ENCODE results near the gene DDX27.
A peak's percentile ranks its signal among the peaks of the same experiment; 100 is the strongest.

Gene DDX27

GRCh38 chr20:49276961-49277785 lies 58.0 kb downstream of the DDX27 start:
- TF ChIP-seq, protein P1, sequence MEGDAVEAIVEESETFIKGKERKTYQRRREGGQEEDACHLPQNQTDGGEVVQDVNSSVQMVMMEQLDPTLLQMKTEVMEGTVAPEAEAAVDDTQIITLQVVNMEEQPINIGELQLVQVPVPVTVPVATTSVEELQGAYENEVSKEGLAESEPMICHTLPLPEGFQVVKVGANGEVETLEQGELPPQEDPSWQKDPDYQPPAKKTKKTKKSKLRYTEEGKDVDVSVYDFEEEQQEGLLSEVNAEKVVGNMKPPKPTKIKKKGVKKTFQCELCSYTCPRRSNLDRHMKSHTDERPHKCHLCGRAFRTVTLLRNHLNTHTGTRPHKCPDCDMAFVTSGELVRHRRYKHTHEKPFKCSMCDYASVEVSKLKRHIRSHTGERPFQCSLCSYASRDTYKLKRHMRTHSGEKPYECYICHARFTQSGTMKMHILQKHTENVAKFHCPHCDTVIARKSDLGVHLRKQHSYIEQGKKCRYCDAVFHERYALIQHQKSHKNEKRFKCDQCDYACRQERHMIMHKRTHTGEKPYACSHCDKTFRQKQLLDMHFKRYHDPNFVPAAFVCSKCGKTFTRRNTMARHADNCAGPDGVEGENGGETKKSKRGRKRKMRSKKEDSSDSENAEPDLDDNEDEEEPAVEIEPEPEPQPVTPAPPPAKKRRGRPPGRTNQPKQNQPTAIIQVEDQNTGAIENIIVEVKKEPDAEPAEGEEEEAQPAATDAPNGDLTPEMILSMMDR (IDR thresholded peaks at IDR 0.05; ENCODE audit: control extremely low read depth, extremely low read depth, low read depth, missing control alignments), result no peak
- CTCF ChIA-PET, result interaction anchor here (1.1 to 1.7 kb wide), 3 partner anchors 22 to 144 kb away, joined by 3 to 5 read pairs (median 4); no protein-coding TSS in a partner anchor
- peak; percentile 30 for DNase-seq (ENCODE audit: extremely low spot score)
- POLR2A ChIA-PET, result interaction anchor here (0.8 to 1.2 kb wide), 5 partner anchors 10 to 28 kb away, joined by 3 to 8 read pairs (median 5); no protein-coding TSS in a partner anchor

DNA sequence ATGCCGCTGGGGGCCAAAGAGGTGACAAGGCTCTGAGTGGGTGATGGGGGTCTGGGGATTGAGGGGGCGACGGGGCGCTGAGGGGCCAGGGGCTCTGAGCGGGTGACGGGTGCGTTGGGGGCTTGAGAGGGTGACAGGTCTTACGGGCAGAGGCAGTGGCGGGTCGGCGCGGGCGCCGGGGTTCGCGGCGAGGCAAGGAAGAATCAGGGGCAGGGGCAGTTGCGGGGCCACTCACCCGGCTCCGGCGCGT lies 58.5 kb downstream of the DDX27 start:
- ChIA-PET CTCF (no interaction called here), POLR2A (interaction anchor here (0.7 to 1.2 kb wide), 5 partner anchors 8 to 28 kb away, joined by 3 to 8 read pairs (median 4); no protein-coding TSS in a partner anchor)
- TF ChIP-seq, protein P1 (IDR thresholded peaks at IDR 0.05; ENCODE audit: control extremely low read depth, extremely low read depth, low read depth, missing control alignments), result no peak
- DNase-seq (ENCODE audit: extremely low spot score), result no peak

DNA sequence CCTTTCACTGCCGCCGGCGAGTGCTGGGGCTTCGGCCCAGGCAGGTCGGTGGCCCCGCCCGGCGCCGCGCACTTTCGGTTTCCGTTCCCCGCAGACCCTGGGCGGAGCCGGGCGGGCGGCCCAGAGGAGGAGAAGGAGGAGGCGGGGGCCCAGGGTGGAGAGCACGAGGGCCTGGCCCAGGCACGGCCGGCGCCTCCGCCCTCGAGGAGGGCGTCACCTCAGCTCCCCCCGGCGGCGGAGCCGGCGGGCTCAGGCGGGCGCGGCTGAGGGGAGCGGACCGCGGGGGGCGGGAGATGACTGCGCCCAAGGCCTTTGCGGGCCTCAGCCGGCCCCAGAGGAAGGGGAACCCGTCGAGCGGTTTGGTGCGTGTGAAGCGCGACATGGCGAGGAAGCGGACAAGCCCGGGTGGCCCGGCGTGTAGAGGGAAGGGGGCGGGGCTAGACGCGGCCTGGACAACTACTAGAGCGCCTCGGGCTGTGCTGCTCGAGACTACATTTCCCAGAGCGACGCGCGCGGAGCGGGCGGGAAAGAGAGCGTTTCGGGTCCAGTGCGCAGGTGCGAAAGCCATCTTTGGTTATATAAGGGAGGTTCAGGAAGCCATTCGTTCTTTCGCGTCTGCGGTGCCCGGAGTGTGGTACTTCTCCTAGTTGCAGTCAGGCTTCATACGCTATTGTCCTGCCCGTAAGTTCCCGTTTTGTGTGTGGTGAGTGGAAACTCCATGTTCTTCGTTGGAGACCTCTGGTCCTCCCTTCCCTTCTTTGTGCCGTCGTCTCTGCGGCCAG lies 59.0 kb downstream of the DDX27 start, which contains the start of gene ZNFX1:
TSS of gene ZNFX1 (minus strand) at position 22 of the 782 bp plus-strand sequence. CDS start 2,218 bp downstream, outside the sequence.
- ChIA-PET CTCF (no interaction called here), POLR2A (interaction anchor here (0.6 to 1.2 kb wide), 7 partner anchors 8 to 832 kb away, joined by 3 to 10 read pairs (median 4); no protein-coding TSS in a partner anchor)
- peak; percentile 95 for DNase-seq (ENCODE audit: extremely low spot score)
- TF ChIP-seq, protein P1 (IDR thresholded peaks at IDR 0.05; ENCODE audit: control extremely low read depth, extremely low read depth, low read depth, missing control alignments), result peak; percentile 18

DNA sequence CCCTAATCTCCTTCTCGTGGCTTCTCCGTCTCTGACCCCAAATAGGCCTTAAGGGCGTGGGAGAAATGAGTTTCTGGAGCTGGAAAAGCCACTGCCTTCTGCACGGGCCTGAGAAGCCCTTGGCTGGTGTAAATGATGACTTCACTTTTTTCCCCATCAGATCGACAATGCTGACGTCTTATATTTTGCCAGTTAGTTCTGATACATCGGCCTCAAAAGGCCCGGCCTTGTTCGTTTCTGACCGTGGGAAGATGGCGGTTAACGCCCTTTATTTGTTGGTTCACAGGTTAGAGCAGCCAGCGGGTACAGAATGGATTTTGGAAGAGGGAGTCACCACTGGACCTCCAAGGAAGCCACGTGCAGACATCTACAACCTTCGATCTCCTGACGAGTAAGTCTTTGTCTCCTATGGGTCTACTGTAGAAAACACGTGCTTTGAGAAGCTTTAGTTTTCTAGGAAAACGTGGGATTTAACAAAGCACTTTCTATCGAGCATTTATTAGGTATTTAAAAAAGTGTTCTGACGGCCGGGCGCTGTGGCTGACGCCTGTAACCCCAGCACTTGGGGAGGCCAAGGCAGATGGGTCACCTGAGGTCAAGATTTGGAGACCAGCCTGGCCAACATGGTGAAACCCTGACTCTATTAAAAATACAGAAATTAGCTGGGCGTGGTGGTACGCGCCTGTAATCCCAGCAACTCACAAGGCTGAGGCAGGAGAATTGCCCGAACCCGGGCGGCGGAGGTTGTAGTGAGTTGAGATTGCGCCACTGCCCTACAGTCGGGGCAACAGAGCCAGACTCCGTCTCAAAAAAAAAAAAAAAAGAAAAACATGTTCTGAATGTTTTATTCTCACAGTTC lies 59.8 kb downstream of the DDX27 start:
- CTCF ChIA-PET, result interaction anchor here (1.6 kb wide), 1 partner anchor 33 kb away, joined by 5 read pairs; no protein-coding TSS in a partner anchor
- no peak for DNase-seq (ENCODE audit: extremely low spot score)
- TF ChIP-seq, protein P1 (IDR thresholded peaks at IDR 0.05; ENCODE audit: control extremely low read depth, extremely low read depth, low read depth, missing control alignments), result no peak
- POLR2A ChIA-PET, result interaction anchor here (0.6 to 1.2 kb wide), 3 partner anchors 8 to 831 kb away, joined by 3 to 10 read pairs (median 3); no protein-coding TSS in a partner anchor

DNA sequence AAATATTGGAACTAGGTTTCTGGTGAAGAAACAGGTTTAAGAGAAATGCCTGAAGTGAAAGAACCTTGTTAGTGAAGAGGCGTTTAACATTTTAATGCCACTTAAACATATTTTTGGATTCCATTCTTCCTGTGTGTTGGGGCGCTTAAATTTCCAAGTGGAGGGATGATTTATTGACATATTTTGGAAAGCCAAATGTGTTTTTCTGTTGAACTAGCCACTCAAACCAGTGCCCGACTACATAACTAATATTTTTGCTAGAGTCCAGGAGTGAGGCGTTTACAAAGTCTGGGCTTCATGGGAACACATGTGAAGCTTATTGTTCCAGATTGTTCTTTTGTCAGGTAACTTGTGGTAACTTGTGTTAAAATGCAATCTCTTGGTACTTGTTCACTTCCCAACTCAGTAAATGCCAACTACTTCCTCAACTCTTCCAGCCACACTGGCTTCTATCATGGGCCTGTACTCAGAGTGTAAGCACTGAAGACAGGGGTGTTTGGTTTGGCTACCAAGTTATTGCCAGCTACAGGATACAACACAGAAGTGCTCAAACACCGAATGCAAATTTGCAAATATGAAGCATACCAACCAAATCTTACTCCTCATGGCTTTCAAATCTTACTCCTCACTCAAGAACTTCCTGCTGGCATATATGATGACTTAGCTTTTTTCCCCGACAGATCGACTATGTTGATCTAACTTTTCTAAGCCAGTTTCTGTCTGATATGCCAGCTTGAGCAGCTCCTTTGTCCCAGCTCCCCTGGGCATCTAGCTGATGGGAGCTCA lies 60.7 kb downstream of the DDX27 start:
- TF ChIP-seq, protein P1 (IDR thresholded peaks at IDR 0.05; ENCODE audit: control extremely low read depth, extremely low read depth, low read depth, missing control alignments), result no peak
- ChIA-PET POLR2A (interaction anchor here (0.5 to 1.1 kb wide), 5 partner anchors 12 to 182 kb away, joined by 3 to 9 read pairs (median 5); no protein-coding TSS in a partner anchor), CTCF (interaction anchor here (1.3 to 2.4 kb wide), 3 partner anchors 12 to 34 kb away, joined by 3 to 12 read pairs (median 5); no protein-coding TSS in a partner anchor)
- DNase-seq (ENCODE audit: extremely low spot score), result no peak

Data from GM10248 (cell line).